Suprapubic skin (tissue), 4 donors: ENCODE measurements around the gene TSPAN32. TPM values are rescaled to one million over a fixed set of nuclear protein-coding genes. Genes with fewer than 3 reads are reported as not detected.
A peak's percentile ranks its signal among the peaks of the same experiment; 100 is the strongest.
"Not testable (repeated sequence)": the region's sequence is repeated elsewhere in the genome, so short reads cannot be mapped to it uniquely, and the experiment has no call there.

Experiments used
- DNase-seq, 2 donors: peaks; one replicate each; pipeline ENCODE4 v3.0.0-alpha.2; 2019; ENCODE audit warnings: low spot score in 2 of 2
- H3K27ac ChIP-seq: fragments of 200-600 bp; sonication (generic); one replicate; pipeline ENCODE4 v1.5.1; 2019
- H3K27me3 ChIP-seq: fragments of 200-600 bp; sonication (generic); one replicate; pipeline ENCODE4 v1.5.1; 2019
- H3K36me3 ChIP-seq: fragments of 200-600 bp; sonication (generic); one replicate; pipeline ENCODE4 v1.5.1; 2019
- H3K4me1 ChIP-seq: fragments of 200-600 bp; sonication (generic); one replicate; pipeline ENCODE4 v1.5.1; 2019
- H3K4me3 ChIP-seq: fragments of 200-600 bp; sonication (generic); one replicate; pipeline ENCODE4 v1.5.1; 2019; ENCODE audit warnings: mild to moderate bottlenecking
- H3K9me3 ChIP-seq: fragments of 200-600 bp; sonication (generic); one replicate; pipeline ENCODE4 v1.5.1; 2019
- EP300 ChIP-seq: sonication (generic); formaldehyde crosslinking; IDR thresholded peaks from one replicate; pipeline ENCODE4 v1.6.1; 2017; ENCODE audit warnings: antibody characterized with exemption
- POLR2A ChIP-seq, 2 donors: fragments of 450-650 bp; IDR thresholded peaks; one replicate each; pipeline ENCODE4 v1.6.1; 2017; ENCODE audit warnings: antibody characterized with exemption in 2 of 2, mild to moderate bottlenecking in 2 of 2, moderate library complexity in 2 of 2
- POLR2AphosphoS5 ChIP-seq, 3 donors: sonication (generic); formaldehyde crosslinking; IDR thresholded peaks; one replicate each; pipeline ENCODE4 v1.6.1; 2017; ENCODE audit warnings: antibody characterized with exemption in 3 of 3
- WGBS: methylation state at CpG from one replicate; pipeline ENCODE4 v1.1.5; 2018; 5-methylcytosine and 5-hydroxymethylcytosine counted together
- total RNA-seq, 4 donors: library from RNA; depleted of rRNA; stranded (reverse); fragments of >200 nt; gene quantifications; one replicate each; pipeline ENCODE4 v1.1.0, GENCODE V29; 2016
- TF ChIP-seq, protein P1 (sequence below), 2 donors: fragments of 200-600 bp in 1 of 2; fragments of 450-650 bp in 1 of 2; sonication (generic) in 1 of 2; IDR thresholded peaks; one replicate each; pipeline ENCODE4 v1.5.1; 2016 to 2019; ENCODE audit warnings: antibody characterized with exemption in 2 of 2, mild to moderate bottlenecking in 1 of 2, moderate library complexity in 1 of 2

Gene TSPAN32
- total RNA-seq, 4 donors from 2014 or later = 0.26 to 4.3 TPM; not detected in 2

DNA sequence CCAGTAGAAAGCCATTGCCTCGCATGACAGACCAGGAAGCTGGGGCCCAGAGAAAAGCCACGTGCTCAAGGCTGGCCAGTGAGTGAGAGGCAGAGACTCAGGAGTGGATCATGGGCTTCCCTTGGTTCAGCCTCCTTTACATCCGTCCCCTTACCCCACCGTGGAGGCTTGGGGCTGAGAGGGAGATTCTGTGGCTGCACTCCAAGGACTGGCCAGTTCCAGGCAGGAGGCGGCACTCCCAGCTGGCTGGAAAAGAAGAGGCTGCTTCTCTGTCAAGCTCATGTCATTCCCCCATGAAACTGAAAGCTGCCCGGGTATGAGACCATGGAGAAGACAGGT lies 24.8 kb upstream of the TSPAN32 start:
- H3K36me3 ChIP-seq = no peaks in the 10 kb centered on the region
- TF ChIP-seq POLR2A (IDR thresholded peaks at IDR 0.05) (no peak), EP300 (no peak), POLR2AphosphoS5 (IDR thresholded peaks at IDR 0.05) (no peak)
- TF ChIP-seq, protein P1, sequence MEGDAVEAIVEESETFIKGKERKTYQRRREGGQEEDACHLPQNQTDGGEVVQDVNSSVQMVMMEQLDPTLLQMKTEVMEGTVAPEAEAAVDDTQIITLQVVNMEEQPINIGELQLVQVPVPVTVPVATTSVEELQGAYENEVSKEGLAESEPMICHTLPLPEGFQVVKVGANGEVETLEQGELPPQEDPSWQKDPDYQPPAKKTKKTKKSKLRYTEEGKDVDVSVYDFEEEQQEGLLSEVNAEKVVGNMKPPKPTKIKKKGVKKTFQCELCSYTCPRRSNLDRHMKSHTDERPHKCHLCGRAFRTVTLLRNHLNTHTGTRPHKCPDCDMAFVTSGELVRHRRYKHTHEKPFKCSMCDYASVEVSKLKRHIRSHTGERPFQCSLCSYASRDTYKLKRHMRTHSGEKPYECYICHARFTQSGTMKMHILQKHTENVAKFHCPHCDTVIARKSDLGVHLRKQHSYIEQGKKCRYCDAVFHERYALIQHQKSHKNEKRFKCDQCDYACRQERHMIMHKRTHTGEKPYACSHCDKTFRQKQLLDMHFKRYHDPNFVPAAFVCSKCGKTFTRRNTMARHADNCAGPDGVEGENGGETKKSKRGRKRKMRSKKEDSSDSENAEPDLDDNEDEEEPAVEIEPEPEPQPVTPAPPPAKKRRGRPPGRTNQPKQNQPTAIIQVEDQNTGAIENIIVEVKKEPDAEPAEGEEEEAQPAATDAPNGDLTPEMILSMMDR (IDR thresholded peaks at IDR 0.05) = no peak
- WGBS = 55% methylated on average over 6 of the region's 6 CpGs
- H3K27ac ChIP-seq = no peak overlapping the region
- H3K27me3 ChIP-seq = peaks cover 4% of the 10 kb centered on the region
- DNase-seq = no peak
- H3K4me1 ChIP-seq = no peaks in the 10 kb centered on the region
- no peaks in the 10 kb centered on the region for H3K9me3 ChIP-seq
- H3K4me3 ChIP-seq = no peak overlapping the region

DNA sequence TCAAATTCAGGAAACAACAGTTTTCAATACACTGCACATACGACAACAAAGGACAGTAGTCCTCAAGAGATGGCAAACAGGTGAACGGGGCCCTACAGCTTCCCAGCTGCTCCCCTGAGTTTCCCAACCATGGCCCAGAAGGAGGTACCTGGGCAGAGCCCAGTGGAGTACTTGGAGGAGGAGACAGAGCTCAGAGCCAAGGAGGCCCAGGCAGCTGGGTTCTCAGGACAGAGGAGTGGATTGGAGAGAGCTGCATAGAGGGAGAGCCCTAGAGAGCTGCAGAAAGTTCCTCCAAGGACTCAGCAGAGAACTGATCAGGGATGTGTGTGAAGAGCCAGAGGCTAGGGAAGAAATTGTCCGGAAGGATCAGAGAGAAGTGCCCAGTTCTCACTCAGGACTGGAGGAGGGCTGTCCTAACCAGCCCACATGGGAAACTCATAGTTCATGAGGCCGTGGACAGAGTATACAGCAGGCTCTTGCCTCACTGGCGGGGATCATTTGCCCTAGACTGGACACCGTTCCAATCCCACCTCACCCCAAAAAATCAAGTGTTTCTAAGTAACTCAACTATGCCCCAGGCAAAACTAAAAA lies 23.8 kb upstream of the TSPAN32 start:
- no peaks in the 10 kb centered on the region for H3K36me3 ChIP-seq
- whole genome bisulfite sequencing = 67% methylated on average over 6 of the region's 6 CpGs
- H3K4me1 ChIP-seq = no peaks in the 10 kb centered on the region
- no peak for DNase-seq
- no peaks in the 10 kb centered on the region for H3K9me3 ChIP-seq
- H3K27ac ChIP-seq = no peak overlapping the region
- TF ChIP-seq, protein P1 (IDR thresholded peaks at IDR 0.05) = no peak
- TF ChIP-seq POLR2AphosphoS5 (IDR thresholded peaks at IDR 0.05) (no peak), EP300 (no peak), POLR2A (IDR thresholded peaks at IDR 0.05) (no peak)
- H3K4me3 ChIP-seq = no peak overlapping the region
- no peaks in the 10 kb centered on the region for H3K27me3 ChIP-seq

DNA sequence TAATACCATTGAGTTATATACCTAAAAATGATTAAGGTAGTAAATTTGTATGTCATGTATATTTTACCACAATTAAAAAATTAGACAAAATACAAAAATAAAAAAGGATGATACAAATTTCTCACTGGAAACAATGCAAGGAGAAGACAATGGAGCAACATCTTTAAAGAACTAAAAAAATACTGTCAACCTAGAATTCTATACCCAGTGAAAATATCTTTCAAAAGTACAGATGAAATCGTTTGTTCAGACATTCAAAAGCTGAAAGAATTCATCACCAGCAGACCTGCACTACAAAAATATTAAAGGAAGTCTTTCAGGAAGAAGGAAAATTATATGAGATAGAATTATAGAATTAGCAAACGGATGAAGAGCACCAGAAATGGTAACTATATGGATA lies 21.6 kb upstream of the TSPAN32 start:
- WGBS = 85% methylated on average over 2 of the region's 2 CpGs
- Histone ChIP-seq H3K9me3 (no peaks in the 10 kb centered on the region), H3K27me3 (no peaks in the 10 kb centered on the region), H3K36me3 (no peaks in the 10 kb centered on the region), H3K27ac (no peak overlapping the region), H3K4me3 (no peak overlapping the region), H3K4me1 (no peaks in the 10 kb centered on the region)
- no peak for TF ChIP-seq POLR2A (IDR thresholded peaks at IDR 0.05)
- TF ChIP-seq EP300 = no peak
- TF ChIP-seq, protein P1 (IDR thresholded peaks at IDR 0.05) = no peak
- no peak for TF ChIP-seq POLR2AphosphoS5 (IDR thresholded peaks at IDR 0.05)
- DNase-seq = no peak

DNA sequence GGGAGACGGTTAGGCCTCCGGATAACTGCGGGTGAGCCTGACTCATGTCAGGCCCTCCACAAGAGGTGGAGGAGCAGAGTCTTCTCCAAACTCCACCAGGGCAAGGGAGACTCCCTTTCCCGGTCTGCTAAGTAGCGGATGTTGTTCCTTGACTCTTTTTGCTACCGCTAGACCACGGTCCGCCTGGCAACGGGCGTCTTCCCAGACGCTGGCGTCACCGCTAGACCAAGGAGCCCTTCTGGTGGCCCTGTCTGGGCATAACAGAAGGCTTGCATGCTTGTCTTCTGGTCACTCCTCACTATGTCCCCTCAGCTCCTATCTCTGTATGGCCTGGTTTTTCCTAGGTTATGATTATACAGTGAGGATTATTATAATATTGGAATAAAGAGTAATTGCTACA lies 15.5 kb upstream of the TSPAN32 start:
- peaks cover 33% of the 10 kb centered on the region for H3K27me3 ChIP-seq
- not testable (repeated sequence) for DNase-seq
- 92% methylated on average over 11 of the region's 13 CpGs for WGBS

DNA sequence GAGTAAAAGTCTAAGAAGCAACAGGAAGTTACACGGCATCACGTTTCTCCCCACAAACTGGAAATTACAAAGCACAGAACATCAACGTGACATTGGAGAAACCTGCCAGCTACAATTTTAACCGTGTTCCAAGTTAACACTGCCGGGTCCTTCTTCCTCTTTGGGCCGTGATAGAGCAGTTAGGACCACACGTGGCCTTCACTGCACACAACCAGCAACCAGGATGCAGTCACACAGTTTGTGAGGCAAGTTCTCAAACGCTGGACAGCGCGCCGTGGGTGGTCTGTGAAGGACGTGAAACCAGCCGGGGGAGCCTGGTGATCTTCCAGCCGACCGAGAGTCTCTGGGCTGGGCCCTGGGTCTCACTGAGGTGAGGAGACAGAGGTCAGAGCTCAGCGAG lies 14.7 kb upstream of the TSPAN32 start:
- Histone ChIP-seq H3K27me3 (peaks cover 33% of the 10 kb centered on the region), H3K36me3 (no peaks in the 10 kb centered on the region), H3K9me3 (no peaks in the 10 kb centered on the region), H3K4me1 (peaks cover 6% of the 10 kb centered on the region), H3K27ac (no peak overlapping the region), H3K4me3 (no peak overlapping the region)
- WGBS = 51% methylated on average over 16 of the region's 16 CpGs
- TF ChIP-seq POLR2A (IDR thresholded peaks at IDR 0.05) = no peak
- no peak for TF ChIP-seq EP300
- TF ChIP-seq, protein P1 (IDR thresholded peaks at IDR 0.05) = no peak
- TF ChIP-seq POLR2AphosphoS5 (IDR thresholded peaks at IDR 0.05) = no peak
- peak in 1 of 2 donors; percentile 39 for DNase-seq

More for the DNA sequence above, 15.5 kb upstream of the TSPAN32 start:
- H3K36me3 ChIP-seq, H3K27ac ChIP-seq, H3K9me3 ChIP-seq, H3K4me1 ChIP-seq, H3K4me3 ChIP-seq: not testable (repeated sequence)

DNA sequence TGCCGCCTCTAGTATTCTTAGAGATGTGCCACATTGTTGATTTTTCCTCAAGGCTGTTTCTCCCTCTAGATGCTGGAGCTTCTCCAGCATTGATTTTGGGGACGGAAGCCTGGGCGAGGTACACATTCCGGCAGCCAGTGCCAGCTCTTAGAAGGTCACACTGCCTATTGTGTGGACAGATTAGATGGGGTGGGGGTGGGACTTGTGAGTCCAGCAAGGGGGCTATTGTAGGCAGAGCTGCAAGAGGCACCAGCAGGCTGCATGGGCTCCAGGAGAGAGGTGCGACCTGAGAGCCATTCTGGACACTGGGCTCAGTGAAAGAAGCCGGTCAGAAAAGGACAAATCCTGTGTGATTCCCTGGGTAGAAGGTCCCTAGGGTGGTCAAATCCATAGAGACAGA lies 12.5 kb upstream of the TSPAN32 start:
- 58% methylated on average over 6 of the region's 6 CpGs for WGBS
- no peak for DNase-seq
- no peak overlapping the region for H3K27ac ChIP-seq
- H3K36me3 ChIP-seq = no peaks in the 10 kb centered on the region
- peaks cover 35% of the 10 kb centered on the region for H3K27me3 ChIP-seq
- TF ChIP-seq POLR2A (IDR thresholded peaks at IDR 0.05) (no peak), POLR2AphosphoS5 (IDR thresholded peaks at IDR 0.05) (no peak), EP300 (no peak)
- TF ChIP-seq, protein P1 (IDR thresholded peaks at IDR 0.05) = no peak
- peaks cover 6% of the 10 kb centered on the region for H3K4me1 ChIP-seq
- no peak overlapping the region for H3K4me3 ChIP-seq
- no peaks in the 10 kb centered on the region for H3K9me3 ChIP-seq
